Ureter (tissue), 1 donor: ENCODE measurements around the gene CPEB4. TPM values are rescaled to one million over a fixed set of nuclear protein-coding genes. Genes with fewer than 3 reads are reported as not detected.

Experiments
- DNase-seq: peaks from one replicate; pipeline ENCODE4 v3.0.0-alpha.2; 2020; ENCODE audit warnings: low spot score
- total RNA-seq: library from RNA; stranded (reverse); gene quantifications from one replicate; pipeline ENCODE4 v1.2.4, GENCODE V29; 2023
- donor health status: DM: yes; HTN: yes; CAD: no.

CPEB4 gene
- total RNA-seq, 1 donor from 2014 or later, result 56.4 TPM

- no peak for DNase-seq
Measured at GRCh38 chr5:173941758-173942401, 53.7 kb downstream of the CPEB4 start.

- DNase-seq, result no peak
Measured at GRCh38 chr5:173944511-173944910, 56.4 kb downstream of the CPEB4 start.

- no peak for DNase-seq
Measured at GRCh38 chr5:173945160-173945559, 57.0 kb downstream of the CPEB4 start.

- DNase-seq, result no peak
Measured at GRCh38 chr5:173946323-173946722, 58.2 kb downstream of the CPEB4 start.

- no peak for DNase-seq
Measured at GRCh38 chr5:173950829-173951228, 62.7 kb downstream of the CPEB4 start.

- no peak for DNase-seq
Measured at GRCh38 chr5:173953528-173954090, 65.5 kb downstream of the CPEB4 start.

- DNase-seq, result no peak
Measured at GRCh38 chr5:173954671-173955521, 66.7 kb downstream of the CPEB4 start.

- no peak for DNase-seq
Measured at GRCh38 chr5:173960986-173961385, 72.8 kb downstream of the CPEB4 start.

- DNase-seq, result no peak
Measured at GRCh38 chr5:173961418-173961817, 73.3 kb downstream of the CPEB4 start.

GRCh38 chr5:173962436-173962972 lies 74.4 kb downstream of the CPEB4 start:
- DNase-seq, result no peak

GRCh38 chr5:173963182-173963838 lies 75.2 kb downstream of the CPEB4 start:
- no peak for DNase-seq

- DNase-seq, result no peak
Measured at GRCh38 chr5:173963867-173964441, 75.8 kb downstream of the CPEB4 start.

- DNase-seq, result no peak
Measured at GRCh38 chr5:173964506-173964905, 76.4 kb downstream of the CPEB4 start.

- DNase-seq, result no peak
Measured at GRCh38 chr5:173967241-173967640, 79.1 kb downstream of the CPEB4 start.

GRCh38 chr5:173968154-173968797 lies 80.1 kb downstream of the CPEB4 start:
- DNase-seq, result no peak

GRCh38 chr5:173969167-173970049 lies 81.3 kb downstream of the CPEB4 start:
- DNase-seq, result no peak

- no peak for DNase-seq
Measured at GRCh38 chr5:173970878-173971650, 82.9 kb downstream of the CPEB4 start.

GRCh38 chr5:173971681-173972345 lies 83.7 kb downstream of the CPEB4 start:
- no peak for DNase-seq

GRCh38 chr5:173972607-173972924 lies 84.4 kb downstream of the CPEB4 start:
- DNase-seq, result no peak
